HG03159 (cell line): ENCODE measurements around the gene NPEPL1.

ENCODE experiments used
- ATAC-seq: cut with Tn5 transposase; IDR thresholded peaks from one replicate; pipeline ENCODE4 v1.9.1; 2021; ENCODE audit warnings: mild to moderate bottlenecking, moderate library complexity; ENCODE audit not compliant: unreplicated experiment

Gene NPEPL1

DNA sequence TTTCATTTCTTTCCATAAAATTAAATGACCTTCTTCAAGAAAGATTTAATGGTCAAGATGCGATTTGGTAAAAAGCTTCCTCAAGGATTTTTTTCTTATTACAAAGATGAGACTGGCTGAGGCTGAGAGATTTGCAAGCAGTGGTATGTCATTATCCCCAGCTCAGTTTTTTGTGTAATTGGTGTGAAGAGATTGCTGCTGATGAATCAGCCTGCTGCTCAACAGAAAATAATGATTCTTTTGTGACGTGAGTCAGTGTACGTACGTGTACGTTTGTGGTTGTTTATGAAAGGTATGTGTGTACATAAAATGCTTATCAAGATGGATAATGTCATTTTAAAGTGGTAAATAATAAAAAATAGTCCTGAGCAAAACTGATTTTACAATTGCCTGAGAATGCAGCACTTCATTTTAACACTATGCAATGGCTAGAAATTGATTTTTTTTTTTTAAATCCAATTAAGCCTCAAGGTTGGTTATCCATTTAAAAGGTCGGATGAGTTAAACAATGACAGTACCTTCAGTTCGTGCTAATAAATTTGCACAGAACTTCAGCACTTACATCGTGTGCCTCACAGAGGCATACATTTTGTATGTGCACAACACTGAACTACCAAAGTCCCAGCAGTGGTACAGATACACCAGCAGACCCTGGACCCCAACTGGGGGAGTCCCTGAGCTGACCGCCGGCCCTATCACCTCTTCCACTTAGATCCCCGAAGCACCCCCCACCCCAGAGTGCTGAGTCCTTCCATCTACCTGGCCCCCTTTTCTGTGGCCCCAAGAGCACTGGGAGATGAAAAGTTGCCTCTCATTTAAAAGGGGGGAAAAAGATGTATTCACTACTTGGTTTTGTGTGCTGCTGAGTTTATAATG is 9.7 kb upstream of the NPEPL1 start:
- ATAC-seq = no peak

DNA sequence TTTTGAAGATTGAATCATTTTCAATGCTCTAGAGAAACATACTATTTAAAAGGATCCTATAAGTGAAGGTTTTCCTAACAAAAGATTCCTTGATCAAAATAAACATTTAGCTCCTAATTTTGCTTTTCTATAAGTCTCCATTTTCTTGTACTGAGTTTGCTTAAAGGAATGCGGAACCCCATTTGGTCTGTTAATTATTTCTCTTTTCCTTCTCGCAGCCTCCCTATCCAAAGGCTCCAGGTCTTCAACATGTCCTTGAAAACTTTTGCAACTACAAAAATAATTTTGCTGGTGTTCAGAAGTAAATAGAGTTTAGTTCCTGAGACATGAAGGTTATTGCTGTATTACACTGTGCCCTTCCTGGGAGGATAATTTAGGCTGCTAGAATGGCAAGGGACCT is 8.3 kb upstream of the NPEPL1 start:
- ATAC-seq = no peak

DNA sequence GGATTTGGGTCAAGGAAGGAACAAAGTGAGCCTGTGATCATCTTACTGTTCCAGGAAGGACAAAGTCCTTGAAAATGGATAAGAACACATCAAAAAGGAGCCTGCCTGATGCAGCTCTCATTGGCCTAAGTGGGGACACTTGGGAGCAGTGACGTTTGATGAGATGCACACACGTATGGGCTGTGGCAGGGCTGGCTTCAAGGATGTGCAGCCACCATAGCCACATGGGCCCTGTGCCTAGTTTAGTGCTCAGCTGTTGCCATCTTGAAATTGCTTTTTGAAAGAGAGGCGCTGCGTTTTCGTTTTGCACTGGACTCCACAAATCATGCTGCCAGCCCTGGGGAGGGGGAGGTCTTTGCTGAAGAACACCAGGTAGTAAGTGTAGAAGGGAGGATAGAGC is 6.6 kb upstream of the NPEPL1 start:
- no peak for ATAC-seq

DNA sequence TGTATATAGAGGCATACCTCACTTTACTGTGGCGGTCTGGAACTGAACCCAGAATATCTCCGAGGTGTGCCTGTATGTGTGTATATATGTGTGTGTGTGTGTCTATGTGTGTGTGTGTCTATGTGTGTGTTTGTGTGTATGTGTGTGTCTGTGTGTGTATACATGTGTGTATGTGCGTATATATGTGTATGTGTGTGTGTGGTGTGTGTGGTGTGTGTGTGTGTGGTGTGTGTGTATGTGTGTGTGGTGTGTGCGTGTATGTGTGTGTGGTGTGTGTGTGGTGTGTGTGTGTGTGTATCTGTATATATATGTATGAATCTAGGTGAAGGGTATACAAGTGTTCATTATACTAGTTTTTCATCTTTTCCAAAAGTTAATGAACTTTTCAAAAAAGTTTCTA is 4.2 kb upstream of the NPEPL1 start:
- no peak for ATAC-seq

DNA sequence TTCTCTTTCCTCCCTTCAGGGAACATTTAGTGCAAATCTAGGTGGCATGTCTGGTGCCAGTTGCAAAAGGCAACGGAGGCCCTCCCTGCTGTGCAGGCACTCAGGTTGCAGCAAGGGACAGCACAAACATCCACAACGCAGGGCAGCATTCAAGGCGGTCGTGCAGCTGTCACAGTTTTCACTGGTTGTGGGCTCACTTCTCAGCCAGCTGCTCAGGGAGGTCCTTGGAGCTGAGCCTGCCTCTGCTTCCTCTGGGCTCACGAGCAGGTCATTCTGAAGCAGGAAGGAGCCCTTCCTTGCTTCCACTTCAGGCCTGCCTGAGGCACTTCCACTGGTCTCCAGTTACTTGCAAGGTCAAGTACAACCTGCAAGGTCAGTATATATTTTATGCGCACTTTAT is 3.8 kb upstream of the NPEPL1 start:
- no peak for ATAC-seq

DNA sequence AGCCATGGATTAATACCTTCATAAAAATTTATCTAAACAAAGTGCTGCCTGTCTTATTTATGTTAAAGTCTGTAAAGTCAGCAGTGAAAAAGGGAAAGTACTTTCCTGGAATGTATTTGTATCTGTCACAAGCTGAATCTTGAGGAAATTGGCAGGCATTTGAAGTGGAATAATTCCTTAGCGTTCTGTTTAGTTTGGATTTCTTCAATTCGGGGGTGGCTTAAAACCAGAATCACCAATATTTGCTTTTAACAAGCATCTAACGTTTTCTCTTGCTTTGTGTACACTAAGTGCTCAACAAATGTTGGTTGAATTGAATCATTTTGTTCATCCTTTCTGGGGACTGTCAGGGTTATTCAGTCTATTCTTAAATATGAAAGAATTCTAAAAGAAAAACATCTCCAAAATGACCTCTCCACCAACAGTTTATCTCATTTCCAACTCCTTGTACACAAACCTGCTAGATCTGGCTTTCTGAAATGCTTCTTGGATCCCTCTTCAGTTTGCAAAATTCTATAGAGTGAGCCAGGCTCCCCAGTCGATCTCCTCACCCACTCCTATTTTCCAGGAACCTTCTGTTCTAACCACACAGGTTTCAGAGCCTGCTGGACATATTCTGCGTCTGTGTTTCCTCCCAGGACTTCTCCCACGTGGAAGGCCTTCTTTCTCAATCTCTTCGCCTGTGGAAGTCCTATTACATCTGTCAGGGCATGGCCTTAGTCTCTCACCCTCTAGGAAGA is 2.0 kb upstream of the NPEPL1 start:
- no peak for ATAC-seq

DNA sequence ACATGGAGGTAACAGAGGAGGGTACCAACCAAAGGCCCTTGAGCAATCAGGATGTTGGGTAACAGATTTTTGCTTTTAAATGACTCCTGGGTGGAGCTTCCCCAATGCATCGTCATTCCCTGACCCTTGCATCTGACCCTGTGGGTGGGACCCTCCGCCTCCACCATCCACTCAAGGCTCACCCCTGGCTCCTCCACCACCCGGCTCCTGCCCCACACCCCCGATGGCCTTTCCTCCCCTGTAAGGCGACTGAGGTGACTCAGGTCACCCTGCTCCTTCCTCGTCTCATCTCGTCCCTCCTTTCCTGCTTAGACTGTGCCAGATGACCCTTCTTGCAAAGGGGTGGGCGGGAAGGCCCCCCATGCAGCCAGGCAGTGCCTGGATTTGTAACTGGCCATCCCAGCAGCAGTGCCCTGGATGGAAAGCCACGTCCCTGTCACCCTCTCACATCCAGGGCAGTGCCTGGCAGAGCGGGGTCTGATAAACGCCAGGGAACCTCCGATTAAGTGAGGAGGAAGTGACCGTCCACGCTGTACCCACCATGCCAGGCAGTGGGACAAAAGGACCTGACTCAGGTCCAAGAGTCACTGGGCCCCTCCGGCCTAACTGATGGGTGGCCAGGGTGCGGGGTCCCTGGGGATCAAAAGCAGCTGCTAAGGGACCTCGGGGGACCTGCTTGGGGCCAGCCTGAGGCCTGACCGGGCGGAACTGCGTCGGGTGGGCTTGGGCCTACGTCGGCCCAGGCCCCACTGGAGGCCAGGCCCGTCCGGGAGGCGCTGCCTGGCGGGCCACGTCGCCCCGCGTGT is 624 bp upstream of the NPEPL1 start:
- ATAC-seq = peak; percentile 9

DNA sequence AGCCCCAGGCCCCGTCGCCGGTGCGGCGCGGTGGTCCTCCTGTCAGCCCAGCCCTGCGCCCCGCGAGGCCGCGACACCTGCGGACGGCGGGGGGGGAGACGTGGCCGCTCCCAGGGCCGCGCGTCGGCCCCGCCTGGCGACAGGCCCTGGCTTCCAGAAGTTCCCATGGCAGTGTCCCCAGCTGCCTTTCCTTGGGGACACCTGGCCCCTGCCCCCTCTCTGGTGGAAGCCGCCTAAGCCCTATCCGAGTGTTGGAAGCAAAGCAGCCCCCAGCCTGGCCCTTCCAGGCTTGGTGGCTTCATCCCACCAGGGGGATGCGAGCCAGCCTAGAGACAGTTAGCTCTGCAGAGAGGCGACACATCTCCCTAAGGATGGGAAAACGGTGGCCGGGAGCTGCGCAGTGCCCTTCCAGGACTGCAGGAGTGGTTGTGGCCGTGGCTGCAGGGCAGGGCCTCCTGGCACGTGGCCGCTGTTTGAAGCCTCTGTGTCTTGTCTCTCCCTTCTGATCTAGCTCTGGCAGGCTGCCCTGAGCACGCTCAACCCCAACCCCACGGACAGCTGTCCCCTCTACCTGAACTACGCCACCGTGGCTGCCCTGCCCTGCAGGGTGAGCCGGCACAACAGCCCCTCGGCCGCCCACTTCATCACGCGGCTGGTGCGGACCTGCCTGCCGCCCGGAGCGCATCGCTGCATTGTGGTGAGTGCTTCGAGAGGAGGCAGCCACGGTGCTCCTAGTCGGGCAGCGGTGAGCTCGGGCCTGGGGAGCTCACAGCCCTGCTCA is 816 bp downstream of the NPEPL1 start:
- ATAC-seq = peak; percentile 1

DNA sequence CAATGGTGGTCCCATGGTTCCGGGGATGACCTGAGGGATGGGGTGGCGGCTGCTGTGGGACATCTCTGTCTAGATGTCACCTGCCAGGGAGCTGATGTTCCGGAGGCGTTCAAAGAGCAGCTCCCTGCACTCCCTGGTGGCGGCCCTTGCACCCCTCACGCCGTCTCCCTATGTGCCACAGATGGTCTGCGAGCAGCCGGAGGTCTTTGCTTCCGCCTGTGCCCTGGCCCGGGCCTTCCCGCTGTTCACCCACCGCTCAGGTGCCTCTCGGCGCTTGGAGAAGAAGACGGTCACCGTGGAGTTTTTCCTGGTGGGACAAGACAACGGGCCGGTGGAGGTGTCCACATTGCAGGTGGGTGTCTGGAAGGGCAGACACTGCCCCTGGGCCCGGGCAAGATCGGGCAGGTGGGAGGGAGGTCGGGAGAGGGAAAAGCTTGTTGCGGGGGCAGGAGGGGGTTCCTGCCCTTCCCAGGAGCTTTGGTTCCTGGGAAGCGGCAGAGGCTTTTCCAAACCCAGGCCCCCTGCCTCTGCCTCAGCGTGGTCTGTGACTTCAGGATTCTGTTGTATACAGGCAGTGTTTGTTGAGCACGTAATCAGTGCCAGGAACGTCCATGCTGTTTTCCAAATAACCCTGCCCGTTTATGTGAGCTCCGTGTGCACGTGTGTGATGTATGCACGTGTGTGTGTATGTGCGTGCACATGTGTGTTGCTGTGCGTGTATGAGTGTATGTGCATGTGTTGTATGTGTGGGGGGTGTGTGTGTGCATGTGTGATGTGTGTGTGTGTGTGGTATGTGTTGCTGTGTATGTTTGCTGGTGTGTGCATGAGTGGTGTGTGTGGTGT is 1.9 kb downstream of the NPEPL1 start:
- ATAC-seq = no peak

DNA sequence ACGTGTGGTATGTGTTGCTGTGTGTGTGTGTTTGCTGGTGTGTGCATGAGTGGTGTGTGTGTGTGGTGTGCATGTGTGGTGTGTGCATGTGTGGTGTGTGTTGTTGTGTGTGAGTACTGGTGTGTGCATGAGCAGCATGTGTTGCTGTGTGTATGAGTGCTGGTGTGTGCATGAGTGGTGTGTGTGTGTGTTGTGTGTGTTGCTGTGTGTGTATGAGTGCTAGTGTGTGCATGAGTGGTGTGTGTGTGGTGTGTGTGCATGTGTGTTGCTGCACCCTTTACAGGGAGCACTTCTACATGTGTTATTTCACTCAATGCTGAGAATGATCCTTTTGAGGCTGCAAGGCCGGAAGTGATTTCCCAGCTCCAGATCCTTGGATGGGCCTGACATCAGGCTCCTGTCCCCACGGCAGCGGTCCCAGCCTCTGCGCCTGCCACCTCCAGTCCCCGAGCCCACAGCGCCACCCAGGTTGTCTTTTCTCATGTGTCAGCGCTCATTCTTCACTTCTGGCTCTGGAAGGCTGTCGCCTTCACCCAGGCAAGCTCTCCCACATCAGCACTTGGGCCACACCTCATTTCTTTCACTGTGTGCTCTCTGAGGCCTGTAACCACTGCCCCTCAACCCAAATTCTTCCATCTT is 2.6 kb downstream of the NPEPL1 start:
- ATAC-seq = no peak

DNA sequence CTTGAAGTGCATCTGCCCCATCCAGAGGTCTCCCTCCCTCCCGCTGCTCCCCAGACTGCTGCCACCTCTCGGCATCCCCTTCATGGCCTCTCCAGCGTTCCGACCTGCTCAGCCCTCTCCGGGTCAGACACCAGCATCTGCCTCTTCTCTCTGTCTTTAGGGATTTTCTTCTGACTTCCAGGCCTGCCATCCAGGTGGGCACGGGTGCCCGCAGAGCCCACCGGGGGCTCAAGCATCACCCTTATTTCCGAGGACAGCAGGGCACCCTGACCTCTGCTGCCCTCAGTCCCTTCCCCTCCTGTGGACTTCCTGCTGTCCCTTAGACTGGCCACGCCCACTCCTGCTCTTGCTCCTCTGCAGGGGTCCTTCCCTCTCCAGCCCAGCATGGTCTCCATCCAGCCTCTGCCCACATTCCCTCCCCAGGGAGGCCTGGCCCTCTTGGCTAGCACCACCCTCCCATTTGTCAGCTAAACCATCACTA is 3.3 kb downstream of the NPEPL1 start:
- no peak for ATAC-seq

DNA sequence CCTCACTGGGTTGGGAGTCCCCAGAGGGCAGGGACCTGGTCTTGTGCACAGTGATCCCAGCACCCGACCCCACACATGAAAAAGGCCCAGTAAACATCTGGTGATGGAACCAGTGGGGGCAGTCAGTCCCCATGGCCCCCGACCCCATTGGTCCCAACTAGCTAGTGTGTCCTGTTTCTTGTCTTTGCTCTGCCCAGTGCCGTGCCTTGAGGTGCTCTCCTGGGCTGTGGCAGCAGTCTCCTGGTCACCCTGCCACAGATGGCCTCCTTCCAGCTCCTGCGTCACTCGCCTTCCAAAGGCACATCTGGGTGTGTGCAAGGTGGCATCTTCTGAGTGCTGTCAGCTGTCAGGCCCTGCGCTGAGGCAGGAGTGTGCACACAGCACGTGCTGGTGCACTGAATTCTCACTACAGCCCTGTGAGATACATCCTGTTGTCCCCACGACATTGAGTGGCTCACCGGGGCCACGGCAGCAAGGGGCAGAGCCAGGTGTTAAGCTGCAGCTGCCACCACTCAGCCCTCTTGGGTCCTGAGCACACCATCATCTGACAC is 3.9 kb downstream of the NPEPL1 start:
- no peak for ATAC-seq

DNA sequence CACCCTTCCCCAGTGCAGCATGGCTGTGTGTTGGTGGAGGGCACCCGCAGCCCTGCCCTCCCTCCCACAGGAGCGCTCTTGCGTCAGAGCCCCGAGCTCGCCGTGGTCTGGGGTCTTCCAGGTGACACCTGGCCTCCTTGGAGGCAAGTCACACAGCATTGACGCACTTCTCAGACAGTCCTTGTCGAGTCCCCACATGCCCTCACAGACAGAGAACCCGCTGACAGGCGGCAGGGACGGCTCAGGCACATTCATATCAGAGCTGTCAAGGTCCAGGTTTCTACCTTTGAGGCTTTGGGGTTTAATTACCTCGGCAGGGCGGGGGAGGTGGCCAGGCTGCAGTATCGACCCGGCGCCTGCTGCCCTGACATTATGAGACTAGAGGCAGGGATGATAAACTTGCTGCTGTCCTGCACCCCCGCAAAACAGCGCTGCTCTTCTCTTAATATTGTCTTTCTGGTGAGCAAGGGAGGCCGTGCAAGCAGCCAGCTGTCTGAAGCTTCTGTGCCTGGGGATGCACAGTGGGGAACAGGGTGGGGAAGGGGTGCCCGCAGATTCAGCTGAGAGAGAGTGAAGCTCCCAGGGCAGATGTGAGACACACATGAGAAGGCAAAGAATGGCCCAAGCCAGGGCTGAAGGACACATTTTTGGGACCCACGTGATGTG is 4.7 kb downstream of the NPEPL1 start:
- no peak for ATAC-seq

DNA sequence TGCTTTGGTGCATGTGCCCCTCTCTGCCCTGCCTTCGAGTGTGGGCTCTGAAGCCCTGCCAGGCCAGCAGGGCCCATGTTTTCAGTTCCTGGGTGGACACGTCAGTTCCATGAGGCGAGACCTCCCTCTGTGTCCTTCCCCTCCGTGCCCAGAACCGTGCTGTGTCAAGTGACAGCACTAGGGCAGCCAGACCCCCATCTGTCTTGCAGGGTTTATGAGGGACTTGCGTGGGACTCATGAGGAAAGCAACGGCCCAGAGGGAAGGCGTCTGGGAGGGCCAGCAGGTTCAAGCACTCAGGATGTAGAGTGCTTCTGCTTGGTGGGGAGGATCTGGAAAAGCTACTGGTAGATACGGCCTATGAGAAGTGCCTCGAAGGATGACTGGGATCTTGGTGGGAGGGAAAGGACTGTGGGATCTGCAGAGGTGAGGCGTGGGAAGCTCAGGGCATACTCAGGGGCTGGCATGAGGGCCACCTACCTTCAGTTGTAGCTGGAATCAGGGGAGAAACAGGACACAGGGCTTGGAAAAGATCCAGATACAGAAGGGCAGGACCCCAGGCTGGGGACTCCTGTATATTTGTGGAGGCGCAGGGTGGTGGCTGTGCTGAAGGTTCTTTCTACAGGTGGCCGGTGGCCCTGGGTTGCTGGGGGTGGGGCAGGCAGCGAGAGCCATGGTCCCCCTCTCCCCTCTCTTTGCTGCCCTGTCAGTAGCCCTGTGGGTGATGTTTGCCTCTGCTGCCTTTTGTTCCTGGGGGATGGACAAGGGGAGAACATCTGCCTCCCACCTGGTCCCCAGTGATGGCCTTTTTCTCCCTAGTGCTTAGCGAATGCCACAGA is 5.5 kb downstream of the NPEPL1 start:
- ATAC-seq = no peak

DNA sequence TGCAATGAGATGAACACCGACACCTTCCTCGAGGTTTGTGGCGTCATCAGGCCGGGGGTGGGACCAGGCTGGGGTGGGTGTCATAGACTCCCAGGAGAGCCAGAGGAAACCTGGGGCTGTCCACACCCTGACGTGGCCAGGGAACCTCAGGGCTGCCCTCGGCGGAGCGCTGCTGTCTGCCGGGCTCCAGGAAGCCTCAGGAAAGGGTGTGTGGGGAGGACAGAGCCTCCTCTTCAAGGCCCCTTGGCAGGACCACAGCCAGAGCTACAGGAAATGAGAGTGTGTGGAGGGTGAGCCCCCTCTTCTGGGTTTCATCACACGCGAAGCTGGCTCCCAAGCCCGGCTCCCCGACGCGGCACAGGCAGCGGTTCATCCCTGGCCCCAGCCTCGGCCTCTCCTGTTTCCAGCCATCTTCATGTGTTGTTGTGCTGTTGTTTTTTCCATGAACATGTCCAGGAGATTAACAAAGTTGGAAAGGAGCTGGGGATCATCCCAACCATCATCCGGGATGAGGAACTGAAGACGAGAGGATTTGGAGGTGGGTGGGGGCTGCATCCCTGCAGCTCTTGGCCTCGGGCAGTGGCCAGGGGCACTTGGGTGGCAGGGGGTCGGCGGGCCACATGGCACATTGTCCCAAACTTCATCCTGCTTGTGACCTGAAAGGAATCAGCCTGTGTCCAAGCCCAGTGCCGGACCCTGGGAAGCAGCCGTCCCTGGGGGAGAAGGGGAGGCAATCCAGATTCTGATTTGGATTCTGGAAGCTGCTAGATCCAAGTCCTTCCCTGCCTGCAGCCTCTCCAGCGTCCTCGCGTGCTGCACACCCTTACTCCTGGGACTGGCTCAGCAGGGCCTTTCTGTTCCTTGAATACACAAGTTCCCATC is 6.4 kb downstream of the NPEPL1 start:
- no peak for ATAC-seq

DNA sequence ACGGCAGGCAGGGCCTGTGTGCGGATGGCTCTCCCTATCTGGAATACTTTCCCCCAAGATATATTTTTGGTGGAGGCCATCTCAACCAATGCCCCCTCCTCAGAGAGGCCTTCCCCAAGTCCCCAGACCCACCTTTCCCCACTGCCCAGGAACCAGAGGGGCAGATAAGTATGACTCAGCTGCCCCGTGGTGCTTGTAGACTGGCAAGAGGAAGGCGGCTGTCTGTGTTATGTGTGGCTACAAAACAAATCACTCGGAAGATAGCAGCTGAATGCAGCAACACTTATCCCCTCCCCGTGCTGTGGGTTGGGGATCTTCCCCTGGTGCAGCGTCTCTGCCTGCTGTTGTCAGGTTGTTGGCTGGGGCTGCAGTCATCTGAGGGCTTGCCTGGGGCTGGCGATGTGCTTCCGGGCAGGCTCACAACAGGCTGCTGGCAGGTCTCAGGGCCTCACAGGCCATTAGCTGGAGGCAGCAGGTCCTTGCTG is 7.1 kb downstream of the NPEPL1 start:
- ATAC-seq = no peak
